Fibroblast of lung (primary cell): ENCODE measurements around the gene SFT2D2. TPM values are rescaled to one million over a fixed set of nuclear protein-coding genes. Genes with fewer than 3 reads are reported as not detected.

ENCODE experiments used
- DNase-seq, 2 donors: peaks; one replicate each; pipeline versions ENCODE4 v3.0.0 to v3.0.0-alpha.2; 2010; ENCODE audit warnings: low read depth in 2 of 2
- H2AFZ ChIP-seq: 2 replicates; pipeline ENCODE4 v1.5.1; 2012; ENCODE audit warnings: low read length, control low read depth, inconsistent platforms
- H3K27ac ChIP-seq: 2 replicates; pipeline ENCODE4 v1.5.1; 2011; ENCODE audit warnings: low read length, control low read depth; ENCODE audit not compliant: insufficient read depth
- H3K27me3 ChIP-seq: 2 replicates; pipeline ENCODE4 v1.5.1; 2011; ENCODE audit warnings: mild to moderate bottlenecking, low read length; ENCODE audit not compliant: control insufficient read depth, insufficient read depth
- H3K36me3 ChIP-seq: 2 replicates; pipeline ENCODE4 v1.5.1; 2011; ENCODE audit warnings: low read length; ENCODE audit not compliant: control insufficient read depth, insufficient read depth
- H3K4me1 ChIP-seq: 2 replicates; pipeline ENCODE4 v1.5.1; 2011; ENCODE audit warnings: low read length; ENCODE audit not compliant: control insufficient read depth, insufficient read depth; ENCODE audit errors: extremely low read depth
- H3K4me2 ChIP-seq: 2 replicates; pipeline ENCODE4 v1.5.1; 2011; ENCODE audit warnings: low read length, control low read depth; ENCODE audit not compliant: insufficient read depth; ENCODE audit errors: extremely low read depth
- H3K4me3 ChIP-seq, 4 experiments: fragments of 200-600 bp in 1 of 4; sonication (generic) in 1 of 4; replicated peaks in 1 of 4; 2 replicates each; pipeline ENCODE4 v1.5.1; 2011 to 2016; ENCODE audit warnings: low read length in 4 of 4, low read depth in 3 of 4, mild to moderate bottlenecking in 3 of 4, control low read depth in 2 of 4, inconsistent platforms in 1 of 4, mixed read lengths in 1 of 4; ENCODE audit not compliant: insufficient read depth in 1 of 4; ENCODE audit errors: control extremely low read depth in 1 of 4
- H3K79me2 ChIP-seq: 2 replicates; pipeline ENCODE4 v1.5.1; 2012; ENCODE audit warnings: mild to moderate bottlenecking, low read length, inconsistent platforms; ENCODE audit not compliant: control insufficient read depth, insufficient read depth
- H3K9ac ChIP-seq: 2 replicates; pipeline ENCODE4 v1.5.1; 2011; ENCODE audit warnings: mild to moderate bottlenecking, low read length, control low read depth; ENCODE audit not compliant: insufficient read depth
- H3K9me3 ChIP-seq: 2 replicates; pipeline ENCODE4 v1.5.1; 2012; ENCODE audit warnings: low read depth, low read length; ENCODE audit not compliant: control insufficient read depth, insufficient read depth
- H4K20me1 ChIP-seq: 2 replicates; pipeline ENCODE4 v1.5.1; 2011; ENCODE audit warnings: low read length; ENCODE audit not compliant: control insufficient read depth, insufficient read depth; ENCODE audit errors: extremely low read depth
- CTCF ChIP-seq, 2 donors: IDR thresholded peaks in 1 of 2; conservative IDR thresholded peaks in 1 of 2; 1 replicate in 1 of 2; 2 replicates in 1 of 2; pipeline ENCODE4 v1.5.1; 2011 to 2012; ENCODE audit warnings: low read length in 2 of 2, control low read depth in 1 of 2, inconsistent platforms in 1 of 2, low read depth in 1 of 2, mild to moderate bottlenecking in 1 of 2
- EZH2 ChIP-seq: IDR thresholded peaks from 2 replicates; pipeline ENCODE4 v1.5.1; 2012; ENCODE audit warnings: low read length, control low read depth, mild to moderate bottlenecking; ENCODE audit errors: missing control alignments
- polyA minus RNA-seq: library from RNA; depleted of rRNA, polyadenylated mRNA; stranded (reverse); fragments of >200 nt; gene quantifications from 2 replicates; pipeline ENCODE4 v1.2.3, GENCODE V29; 2011; ENCODE audit warnings: low replicate concordance
- polyA plus RNA-seq, 2 donors: library from polyadenylated mRNA; depleted of rRNA in 1 of 2; stranded (reverse) in 1 of 2; unstranded in 1 of 2; fragments of >200 nt; gene quantifications; 2 replicates each; pipeline ENCODE4 v1.2.1, GENCODE V29; 2011 to 2012; ENCODE audit warnings: missing spikeins in 1 of 2
- total RNA-seq: library from RNA; depleted of rRNA; stranded (reverse); fragments of >200 nt; gene quantifications from 2 replicates; pipeline ENCODE4 v1.2.1, GENCODE V29; 2014

SFT2D2 gene
- total RNA-seq (25.9 and 29.4 TPM in 2 replicates), polyA plus RNA-seq (36.2 and 36.4 TPM in 2 replicates), polyA minus RNA-seq (42.8 and 47.7 TPM in 2 replicates)
- polyA plus RNA-seq (2012) = 8.8 and 9.3 TPM in 2 replicates

GRCh38 chr1:168225476-168226190 lies at the start of gene SFT2D2:
Gene SFT2D2 (plus strand): TSS chr1:168226004. CDS start chr1:168226080, 76 bp downstream.
- Histone ChIP-seq H3K4me1 (no peaks in the 10 kb centered on the region), H2AFZ (peak within 1 kb of the TSS; percentile 91), H4K20me1 (no peaks in the 10 kb centered on the region), H3K4me2 (peak within 1 kb of the TSS; percentile 79), H3K79me2 (peaks cover 20% of the 10 kb centered on the region), H3K27me3 (peaks cover 6% of the 10 kb centered on the region), H3K27ac (peak within 1 kb of the TSS; percentile 79), H3K9me3 (no peaks in the 10 kb centered on the region), H3K36me3 (no peaks in the 10 kb centered on the region), H3K9ac (peak within 1 kb of the TSS; percentile 68), H3K4me3 (peak within 1 kb of the TSS; percentile 62 to 90 (median 70))
- TF ChIP-seq EZH2 = no peak
- DNase-seq = peak; percentile 69 to 78

- Histone ChIP-seq H2AFZ (peak overlapping the region; percentile 30), H3K4me3 (peak overlapping the region in 2 of 4 experiments; percentile 88 to 98), H3K4me1 (peaks cover 2% of the 10 kb centered on the region), H3K27ac (peak overlapping the region; percentile 46), H3K79me2 (peaks cover 31% of the 10 kb centered on the region), H3K9ac (no peak overlapping the region), H3K9me3 (no peaks in the 10 kb centered on the region), H3K36me3 (no peaks in the 10 kb centered on the region), H3K4me2 (peak overlapping the region; percentile 18), H4K20me1 (no peaks in the 10 kb centered on the region), H3K27me3 (no peaks in the 10 kb centered on the region)
- TF ChIP-seq EZH2 (no peak), CTCF (conservative IDR thresholded peaks at IDR 0.05 in 1 of 2, IDR thresholded peaks at IDR 0.05 in 1 of 2; ENCODE audit: low read depth in 1 of 2, low read length in 2 of 2) (no peak)
- DNase-seq = no peak
These were observed 47.6 kb upstream of the SFT2D2 start for GRCh38 chr1:168178227-168178637.

- H4K20me1 ChIP-seq = no peaks in the 10 kb centered on the region
- peak within 1 kb of the TSS; percentile 84 for H2AFZ ChIP-seq
- H3K4me2 ChIP-seq = peak within 1 kb of the TSS; percentile 91
- peak; percentile 99 for DNase-seq
- no peaks in the 10 kb centered on the region for H3K27me3 ChIP-seq
- H3K36me3 ChIP-seq = no peaks in the 10 kb centered on the region
- peak within 1 kb of the TSS; percentile 61 to 98 (median 80) for H3K4me3 ChIP-seq
- H3K27ac ChIP-seq = peak within 1 kb of the TSS; percentile 81
- H3K4me1 ChIP-seq = peaks cover 2% of the 10 kb centered on the region
- H3K79me2 ChIP-seq = peaks cover 34% of the 10 kb centered on the region
- no peaks in the 10 kb centered on the region for H3K9me3 ChIP-seq
- H3K9ac ChIP-seq = peak within 1 kb of the TSS; percentile 85
- TF ChIP-seq EZH2 (no peak), CTCF (conservative IDR thresholded peaks at IDR 0.05 in 1 of 2, IDR thresholded peaks at IDR 0.05 in 1 of 2; ENCODE audit: low read depth in 1 of 2, low read length in 2 of 2) (peak; percentile 31 to 60)
These were observed 47.0 kb upstream of the SFT2D2 start, which contains the start of gene TIPRL for GRCh38 chr1:168178638-168179437. Gene TIPRL (plus strand): TSS chr1:168178962. CDS start chr1:168179078, 116 bp downstream.
